Caki2 (cell line): Measurements from ENCODE around the gene ATF7. TPM values are rescaled to one million over a fixed set of nuclear protein-coding genes. Genes with fewer than 3 reads are reported as not detected.

Source experiments
- DNase-seq: peaks from one replicate; pipeline ENCODE4 v3.0.0-alpha.2; 2015; ENCODE audit warnings: low read depth
- in situ Hi-C: cut with HindIII; loops from 2 replicates; pipeline ENCODE4 v1.10.0; 2016; ENCODE audit warnings: low sequenced_read_pairs, low pct_unique_long_range_greater_than_20kb, mixed read lengths
- total RNA-seq: library from RNA; depleted of rRNA; stranded (reverse); fragments of >200 nt; shearing (Covaris generic); gene quantifications from 2 replicates; pipeline ENCODE4 v1.2.3, GENCODE V29; 2014; ENCODE audit warnings: low replicate concordance

Gene ATF7
- total RNA-seq, 1 experiment from 2014 or later, result 5.5 TPM

DNA sequence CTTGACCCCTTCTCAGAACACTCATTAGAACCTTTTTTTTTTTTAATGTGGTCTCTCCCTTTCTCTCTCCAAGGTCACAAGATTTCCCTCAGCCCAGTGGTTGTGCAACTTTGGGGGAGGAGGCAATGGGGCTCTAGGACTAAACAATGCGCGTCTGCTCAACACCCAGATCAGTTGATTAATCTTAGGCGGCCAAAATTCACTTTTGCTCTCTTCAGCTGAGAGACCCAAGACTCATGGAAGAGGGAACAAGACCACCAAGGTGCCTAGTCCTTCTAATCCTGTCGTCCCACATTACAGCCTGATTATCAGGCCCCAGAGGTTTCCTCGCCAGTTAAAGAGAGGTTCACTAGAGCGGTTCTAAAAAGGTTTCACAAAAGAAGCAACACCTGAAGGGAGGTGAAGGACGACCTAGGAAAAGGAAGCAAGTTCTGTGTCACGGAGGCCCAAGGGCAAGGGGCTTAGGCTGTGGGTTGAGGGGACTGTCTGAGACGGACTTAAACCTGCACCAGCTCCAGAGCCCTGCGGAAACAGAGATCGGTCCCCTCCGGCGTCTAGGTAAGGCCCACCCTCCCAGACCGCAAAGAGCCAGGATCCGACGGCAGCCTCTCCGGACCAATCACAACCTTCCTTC is 125.9 kb downstream of the ATF7 start:
- in situ Hi-C loops, result no loop called here
- DNase-seq, result peak; percentile 59

DNA sequence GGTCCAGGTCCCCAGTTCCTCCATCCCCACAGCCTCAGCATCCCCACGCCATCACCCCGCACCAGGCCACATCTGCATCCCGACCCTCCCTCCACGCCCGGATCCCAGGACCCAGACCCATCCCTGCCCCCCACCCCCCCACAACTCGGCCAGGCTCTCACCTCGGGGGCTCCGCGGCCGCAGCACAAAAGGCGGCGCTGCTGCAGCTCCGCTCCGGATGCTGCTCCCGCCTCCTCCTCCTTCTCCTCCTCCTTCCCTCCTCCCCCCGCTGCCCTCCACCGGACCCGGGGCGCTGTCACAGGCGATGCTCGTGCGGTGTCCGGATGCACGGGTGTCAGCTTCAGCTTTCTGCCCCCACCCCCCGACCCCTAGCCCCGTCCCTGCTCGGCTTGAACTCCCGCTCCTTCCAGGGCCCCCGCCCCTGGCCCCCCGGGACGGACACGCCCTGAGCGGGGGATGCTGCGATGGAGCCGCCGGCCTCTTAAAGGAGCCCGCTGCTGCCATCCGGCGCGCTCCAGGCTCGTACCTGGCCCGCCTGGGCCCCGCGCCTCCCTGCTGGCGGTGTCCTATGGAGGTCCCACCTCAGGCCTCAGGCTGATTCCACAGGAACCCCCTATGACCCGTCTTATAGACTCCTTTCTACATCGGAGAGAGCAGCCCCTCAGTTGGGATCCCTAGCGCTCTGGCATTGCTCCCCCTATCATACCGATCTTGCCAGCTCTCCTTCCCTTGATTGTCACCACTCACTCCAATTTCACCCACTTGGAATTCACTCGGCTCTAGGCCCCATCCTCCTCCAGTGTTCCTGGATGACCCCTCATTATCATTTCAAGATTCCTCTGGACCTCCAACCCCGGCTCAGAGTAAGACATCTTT is 126.7 kb downstream of the ATF7 start, which contains the start of gene MAP3K12:
MAP3K12 (minus strand) TSS at position 193 of the 876 bp plus-strand sequence. CDS start 12,067 bp downstream, outside the sequence.
- peak; percentile 70 for DNase-seq
- in situ Hi-C loops, result no loop called here

DNA sequence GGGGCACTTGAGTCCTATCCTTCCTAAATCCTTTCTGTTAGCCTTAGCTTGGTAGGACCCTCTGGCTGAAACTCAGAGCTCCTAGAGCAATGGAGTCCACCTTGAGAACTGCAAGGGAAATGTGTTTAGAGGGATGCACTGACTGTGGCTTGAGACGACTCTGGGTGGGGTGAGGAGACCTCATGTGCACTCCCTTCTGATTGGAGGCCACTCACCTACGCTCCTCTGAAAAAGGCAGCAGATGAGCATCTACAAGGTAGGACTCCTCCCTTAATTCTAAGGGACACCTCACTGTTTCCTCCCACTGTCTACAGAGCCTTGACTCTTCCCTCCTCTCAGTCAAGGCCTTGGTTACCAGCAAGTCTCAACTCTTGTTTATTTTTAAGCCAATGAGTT is 127.9 kb downstream of the ATF7 start:
- in situ Hi-C loops, result no loop called here
- DNase-seq, result no peak

DNA sequence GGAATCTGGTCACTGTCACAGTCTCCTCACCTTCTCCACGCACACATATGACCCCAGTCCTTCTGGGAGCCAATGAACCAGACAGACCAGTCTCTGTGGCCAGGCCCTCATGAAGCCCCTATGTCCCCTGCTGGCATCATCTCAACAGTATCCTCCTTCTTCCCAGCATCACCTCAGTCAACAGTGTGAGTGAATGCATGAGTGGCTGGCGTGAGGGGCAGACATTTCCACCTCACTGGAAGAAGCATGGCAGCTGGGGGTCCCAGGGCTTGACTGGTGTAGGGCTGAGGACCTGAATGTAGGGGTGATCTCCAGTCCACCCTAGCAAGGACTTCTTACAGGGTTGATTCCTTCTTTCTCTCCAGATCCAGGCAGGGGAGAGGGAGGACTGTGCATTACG is 128.7 kb downstream of the ATF7 start:
- in situ Hi-C loops, result no loop called here

DNA sequence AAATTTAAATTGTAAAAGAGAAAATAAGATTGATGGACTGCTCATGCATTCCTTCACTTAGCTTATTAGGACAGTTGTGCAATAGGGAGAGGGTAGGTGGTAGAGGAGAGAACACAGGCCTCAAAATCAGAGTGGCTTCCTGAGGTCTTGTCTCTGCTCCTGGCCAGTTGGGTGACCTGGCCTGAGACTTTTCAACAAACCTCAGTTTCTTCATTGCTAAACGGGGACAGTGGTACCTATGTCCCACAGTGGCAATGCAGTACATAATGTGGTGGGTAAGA is 129.5 kb downstream of the ATF7 start:
- no peak for DNase-seq
- in situ Hi-C loops, result no loop called here

More for the DNA sequence above, 128.7 kb downstream of the ATF7 start:
- DNase-seq, result no peak

DNA sequence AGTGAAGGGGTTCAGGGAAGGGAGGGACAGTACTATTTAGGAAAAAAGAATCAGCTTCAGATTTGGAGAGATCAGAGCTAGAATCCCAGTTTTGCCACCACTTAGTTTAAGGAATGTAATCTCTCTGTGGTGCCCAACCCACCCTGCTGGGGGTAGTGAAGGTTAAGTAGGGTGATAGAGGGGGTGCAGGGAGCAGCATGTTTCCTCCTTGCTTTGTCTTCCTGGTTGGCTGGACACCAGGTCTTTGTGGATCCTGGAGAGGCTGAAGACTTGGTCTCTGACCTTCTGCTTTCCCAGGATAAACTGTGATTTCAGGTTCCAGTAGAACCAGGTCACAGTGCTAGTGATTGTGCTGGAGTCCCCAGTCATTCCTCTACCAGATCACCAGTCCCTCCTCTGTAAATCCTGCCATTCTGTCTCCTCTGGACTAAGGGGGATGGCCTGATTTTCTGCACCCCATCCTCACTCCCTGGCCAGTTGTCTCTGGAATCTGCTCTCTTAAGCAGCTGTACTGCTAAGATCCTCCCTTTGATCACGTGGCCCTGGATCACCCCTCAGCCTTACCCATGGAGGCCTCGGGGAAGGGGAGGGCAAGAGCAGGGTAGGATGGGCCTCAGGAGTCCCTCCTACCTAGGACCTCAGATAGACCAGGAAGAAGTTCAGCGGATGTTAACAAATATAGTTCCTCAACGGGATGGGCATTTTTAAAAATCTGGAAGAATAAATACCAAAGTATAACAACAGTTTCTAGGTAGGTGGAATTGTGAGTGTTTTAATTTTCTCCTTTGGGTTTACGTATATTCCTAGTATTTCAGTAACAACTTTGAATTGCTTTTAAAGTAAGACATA is 130.1 kb downstream of the ATF7 start:
- in situ Hi-C loops, result no loop called here
- peak; percentile 93 for DNase-seq

DNA sequence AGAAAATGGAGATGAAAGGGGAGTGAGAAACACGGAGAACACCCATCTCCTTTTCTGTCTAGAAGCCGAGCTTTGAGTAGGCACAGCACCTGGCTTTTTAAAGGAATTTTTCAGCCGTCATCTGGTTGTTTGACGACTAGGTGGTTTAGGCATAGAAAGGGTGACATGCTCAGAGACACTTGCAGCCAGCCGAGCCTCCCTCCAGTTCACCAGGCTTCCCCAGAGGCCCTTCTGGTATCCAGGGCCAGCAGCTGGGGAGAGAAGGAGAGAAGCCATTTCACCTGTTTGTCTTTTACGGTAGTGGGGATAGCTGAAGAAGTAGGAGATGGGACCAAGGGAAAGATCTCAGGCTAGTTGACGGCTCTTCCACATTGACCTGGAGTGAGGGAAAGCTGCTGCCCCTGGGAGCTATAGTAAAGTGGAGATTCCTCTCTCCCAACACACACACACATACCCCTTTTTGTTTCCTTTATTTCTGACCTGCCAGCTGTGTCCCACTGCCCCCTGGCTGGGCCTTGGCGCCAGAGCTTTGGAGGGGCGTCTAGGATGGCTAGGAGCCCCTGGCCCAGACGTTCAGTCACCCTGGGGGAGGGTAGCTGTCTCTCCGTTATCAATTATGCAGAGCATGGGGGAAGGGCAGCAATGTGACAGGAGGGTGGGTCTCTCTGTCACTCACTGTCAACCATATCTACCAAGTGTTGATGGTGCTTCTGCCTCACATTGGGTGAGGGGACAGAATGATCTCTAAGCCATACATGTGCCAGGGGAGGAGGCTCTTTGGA is 132.4 kb downstream of the ATF7 start:
- in situ Hi-C loops, result no loop called here
- DNase-seq, result no peak

DNA sequence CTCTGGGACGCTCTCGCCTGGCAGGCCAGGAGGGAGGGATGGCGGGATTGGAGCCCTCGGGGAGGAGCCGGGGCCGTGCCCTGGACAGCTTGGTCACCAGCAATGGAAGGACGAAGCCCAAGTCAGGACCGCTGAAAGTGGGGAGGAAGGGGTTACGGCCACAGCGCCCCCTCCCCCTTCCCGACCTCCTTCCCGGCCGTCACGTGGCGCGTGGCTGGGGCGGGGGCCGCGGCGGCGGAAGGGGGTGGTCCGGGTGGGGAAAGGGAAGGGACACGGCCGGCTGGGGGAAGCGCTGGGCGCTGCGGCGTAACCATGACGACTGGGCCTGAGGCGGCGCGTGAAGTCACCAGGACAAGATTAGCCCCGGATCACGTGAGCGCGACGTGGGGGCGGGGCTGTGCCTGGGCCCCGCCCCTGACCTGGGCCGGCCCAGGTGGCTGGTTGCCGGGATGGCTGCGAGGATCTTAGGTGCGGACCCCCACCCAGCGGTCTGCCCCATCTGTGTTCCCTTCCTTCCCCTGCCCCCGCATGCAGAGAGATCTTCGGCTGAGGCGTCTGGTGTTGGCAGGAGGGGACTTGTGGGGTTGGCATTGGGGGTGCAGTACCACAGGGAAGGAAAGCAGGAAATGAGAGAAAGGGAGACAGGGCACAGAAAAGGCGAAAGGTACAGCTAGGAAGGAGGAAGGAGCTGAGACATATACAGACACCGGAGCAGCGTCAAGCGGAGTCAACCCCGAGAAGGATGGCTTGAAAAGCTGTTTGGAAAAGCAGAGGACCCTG is 133.2 kb downstream of the ATF7 start:
- DNase-seq, result peak; percentile 90

DNA sequence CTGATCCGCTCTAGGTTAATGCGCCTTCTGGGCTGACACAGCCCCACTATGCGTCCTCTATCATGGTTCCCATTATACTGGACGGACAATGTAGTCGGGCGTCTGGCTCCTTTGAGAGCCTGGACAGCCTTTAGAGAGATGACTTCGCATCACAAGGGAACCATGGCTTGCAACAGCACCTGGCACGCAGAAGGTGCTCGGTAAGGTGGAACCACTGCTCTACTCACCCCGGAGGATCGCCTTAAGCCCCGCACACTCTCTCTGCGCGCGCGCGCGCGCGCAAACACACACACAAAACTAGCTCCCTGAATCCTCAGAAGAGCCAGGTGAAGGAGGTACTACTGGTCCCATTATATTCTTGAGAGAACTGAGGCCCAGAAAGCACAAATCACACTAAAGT is 134.0 kb downstream of the ATF7 start:
- in situ Hi-C loops, result no loop called here

More for the DNA sequence above, 133.2 kb downstream of the ATF7 start:
- in situ Hi-C loops, result no loop called here

DNA sequence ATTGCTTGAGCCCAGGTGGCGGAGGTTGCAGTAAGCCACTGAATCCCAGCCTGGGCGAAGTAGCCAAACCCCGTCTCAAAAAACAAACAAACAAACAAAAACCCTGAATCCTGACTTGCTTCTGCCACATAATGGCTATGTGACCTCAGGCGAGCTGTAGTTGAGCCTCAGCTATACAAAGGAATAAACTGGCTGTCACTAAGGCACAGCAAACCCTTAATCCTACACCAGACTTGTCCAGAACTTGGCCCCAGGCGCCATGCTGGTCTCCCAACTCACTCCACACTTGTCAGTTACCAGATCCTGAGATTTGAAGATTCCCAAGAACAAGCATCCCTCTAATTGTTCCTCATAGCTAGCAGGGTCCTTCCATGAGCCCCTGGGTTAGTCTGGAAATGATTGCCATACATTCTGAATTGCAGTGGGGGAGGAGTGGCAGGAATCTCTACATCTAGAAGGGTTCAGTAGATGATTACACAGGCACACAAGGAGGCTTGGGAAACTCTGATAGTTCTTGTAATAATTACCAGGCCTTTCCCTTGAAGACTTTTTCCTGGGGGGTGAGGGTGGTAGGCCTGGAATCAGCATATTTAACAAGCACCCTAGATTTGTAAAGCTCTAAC is 136.8 kb downstream of the ATF7 start:
- in situ Hi-C loops, result no loop called here
- DNase-seq, result no peak

More for the DNA sequence above, 134.0 kb downstream of the ATF7 start:
- no peak for DNase-seq

DNA sequence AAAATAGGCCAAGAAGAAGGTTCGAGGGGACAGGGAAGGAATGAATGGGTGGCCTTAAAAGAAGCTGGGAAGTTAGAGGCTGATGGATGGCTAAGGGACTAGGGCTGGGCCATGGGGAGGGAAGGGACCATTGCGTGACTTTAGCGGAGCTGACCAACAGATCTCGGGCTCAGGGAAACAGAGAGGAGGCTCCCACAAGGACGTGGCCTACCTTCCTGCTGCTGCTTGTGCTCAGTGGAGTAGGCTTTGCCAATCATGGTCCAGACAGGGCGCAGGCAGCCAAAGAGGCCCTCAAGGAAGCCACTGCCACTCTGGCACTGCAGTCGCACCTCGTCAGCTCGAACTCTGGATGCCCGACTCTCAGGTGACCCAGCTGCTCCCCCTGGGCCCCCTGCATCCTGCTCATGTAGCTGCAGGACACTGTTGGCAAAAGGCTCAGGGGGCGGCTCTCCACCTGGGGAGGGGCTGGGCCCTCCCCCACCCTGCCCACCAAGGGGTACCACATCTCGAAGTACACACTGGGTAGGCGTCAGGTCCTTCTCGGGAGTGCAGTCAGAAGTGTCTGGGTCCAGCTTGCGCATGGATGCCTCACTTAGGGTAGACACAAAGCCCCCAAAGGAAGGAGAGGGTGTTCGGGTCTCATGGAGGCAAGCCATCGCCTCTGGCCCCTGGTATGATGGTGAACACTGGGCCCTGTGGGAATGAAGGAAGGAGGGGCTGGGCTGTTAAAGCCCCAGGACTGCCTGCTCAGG is 139.3 kb downstream of the ATF7 start:
- in situ Hi-C loops, result no loop called here

DNA sequence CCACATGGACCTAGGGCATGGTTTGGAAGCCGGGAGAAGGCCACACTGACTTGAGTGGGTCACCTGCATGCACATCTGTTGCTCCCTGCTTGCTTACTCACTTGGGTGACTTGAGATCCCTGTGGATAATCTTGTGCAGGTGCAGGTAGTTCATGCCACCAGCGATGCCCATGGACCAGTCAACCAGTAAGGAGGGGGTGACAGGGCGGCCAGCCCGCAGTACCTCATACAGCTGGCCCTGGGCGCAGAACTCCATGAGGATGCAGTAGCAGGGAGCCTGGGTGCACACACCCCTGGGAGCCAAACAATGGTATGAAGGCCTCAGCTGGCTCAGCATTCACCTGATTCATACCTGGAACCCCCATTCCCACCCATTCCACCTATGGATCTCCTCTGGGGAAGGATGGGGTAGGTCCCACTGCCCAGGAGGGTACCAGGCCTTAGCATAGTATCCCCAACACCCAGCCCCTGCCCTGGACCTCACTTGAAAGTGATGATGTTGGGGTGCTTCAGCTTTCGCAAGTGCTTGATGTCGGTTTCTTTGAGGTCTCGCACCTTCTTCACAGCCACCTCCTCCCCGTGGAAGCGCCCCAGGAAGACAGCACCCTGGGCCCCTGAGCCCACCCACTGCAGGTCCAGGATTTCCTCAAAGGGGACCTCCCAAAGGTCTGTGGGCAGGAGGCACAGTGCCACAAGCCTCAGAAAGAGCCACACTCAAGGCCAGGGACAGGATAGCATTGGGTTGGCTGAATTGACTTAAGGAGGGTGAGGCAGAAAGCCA is 140.0 kb downstream of the ATF7 start:
- no peak for DNase-seq
- in situ Hi-C loops, result no loop called here

More for the DNA sequence above, 139.3 kb downstream of the ATF7 start:
- no peak for DNase-seq

DNA sequence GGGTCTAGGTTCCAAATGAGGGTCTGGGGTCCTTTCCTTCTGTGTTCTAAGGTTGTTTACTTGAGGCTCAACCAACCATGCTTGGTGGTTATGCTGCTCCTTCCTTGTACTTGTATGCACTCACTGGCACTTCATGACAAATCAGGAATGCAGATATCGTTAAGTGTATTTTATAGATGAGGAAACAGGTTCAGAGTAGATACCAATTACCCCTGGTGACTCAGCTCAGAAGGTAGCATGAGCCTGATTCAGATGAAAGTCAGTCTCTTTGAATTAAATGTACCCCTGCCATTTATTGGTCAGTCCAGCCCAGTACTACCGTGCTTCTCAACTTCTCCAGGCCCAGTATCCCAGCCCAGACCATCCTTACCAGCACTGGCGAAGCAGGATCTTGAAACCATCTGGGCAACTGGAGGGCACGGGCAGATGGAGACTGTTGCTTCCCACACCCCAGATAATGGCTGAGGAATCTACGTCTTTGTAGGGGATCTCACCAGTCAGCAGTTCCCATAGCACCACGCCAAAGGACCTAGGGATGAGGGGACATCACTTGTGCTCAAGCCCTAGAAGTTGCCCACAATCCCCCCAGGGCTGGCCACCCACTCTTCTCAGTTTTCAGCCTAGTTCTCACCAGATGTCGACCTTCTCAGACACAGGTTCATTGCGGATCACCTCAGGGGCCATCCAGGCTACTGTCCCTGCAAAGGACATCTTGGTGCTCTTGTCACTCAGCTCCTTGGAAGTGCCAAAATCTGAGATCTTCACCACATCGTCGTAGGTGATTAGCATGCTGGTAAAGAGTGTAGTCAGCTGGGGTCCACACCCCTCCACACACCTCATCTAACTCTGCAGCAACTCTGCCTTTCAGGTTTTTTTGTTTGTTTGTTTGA is 141.3 kb downstream of the ATF7 start:
- DNase-seq, result no peak
- in situ Hi-C loops, result no loop called here

DNA sequence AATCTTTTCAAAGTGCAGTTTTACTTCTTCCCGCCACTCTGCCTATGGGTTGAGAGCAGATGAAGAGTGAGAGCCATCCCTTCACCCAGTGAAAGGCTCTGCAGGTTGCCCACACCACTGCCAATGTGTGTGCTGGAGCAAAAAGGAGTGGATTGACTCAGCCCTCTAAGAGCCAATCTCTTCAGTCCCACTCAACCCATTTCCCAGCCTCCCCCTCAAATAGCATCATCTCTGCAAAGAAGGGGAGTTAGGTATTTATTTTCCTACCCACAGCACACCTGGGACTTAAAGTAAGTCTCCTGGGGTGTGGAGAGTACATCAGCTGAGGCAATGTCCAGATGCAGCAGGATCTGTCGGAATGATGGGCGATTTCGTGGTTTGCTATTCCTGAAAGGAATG is 142.2 kb downstream of the ATF7 start:
- in situ Hi-C loops, result no loop called here
- no peak for DNase-seq
